Measurements from ENCODE around the gene SLC24A1. TPM values are rescaled to one million over a fixed set of nuclear protein-coding genes. Genes with fewer than 3 reads are reported as not detected.

The SLC24A1 gene
- total RNA-seq, 4 donors from 2014 or later = 3.6 to 5.0 (median 4.3) TPM

- intact Hi-C loops (cut with DNase I) = no loop called here
- Histone ChIP-seq H3K27me3 (no peaks in the 10 kb centered on the region), H3K9me3 (no peaks in the 10 kb centered on the region), H3K36me3 (peaks cover 31 to 100% (median 82%) of the 10 kb centered on the region in 4 donors), H3K4me3 (no peak overlapping the region), H3K27ac (replicated peaks in 1 of 4) (no peak overlapping the region), H3K4me1 (peaks cover 0 to 8% (median 0%) of the 10 kb centered on the region in 4 donors)
- 91% methylated on average over 1 of the region's 1 CpG for WGBS
- TF ChIP-seq POLR2AphosphoS5 (IDR thresholded peaks at IDR 0.05) = no peak
- DNase-seq (ENCODE audit: extremely low spot score) = no peak
Observed at GRCh38 chr15:65587094-65587493, 34.6 kb upstream of the SLC24A1 start.

DNA sequence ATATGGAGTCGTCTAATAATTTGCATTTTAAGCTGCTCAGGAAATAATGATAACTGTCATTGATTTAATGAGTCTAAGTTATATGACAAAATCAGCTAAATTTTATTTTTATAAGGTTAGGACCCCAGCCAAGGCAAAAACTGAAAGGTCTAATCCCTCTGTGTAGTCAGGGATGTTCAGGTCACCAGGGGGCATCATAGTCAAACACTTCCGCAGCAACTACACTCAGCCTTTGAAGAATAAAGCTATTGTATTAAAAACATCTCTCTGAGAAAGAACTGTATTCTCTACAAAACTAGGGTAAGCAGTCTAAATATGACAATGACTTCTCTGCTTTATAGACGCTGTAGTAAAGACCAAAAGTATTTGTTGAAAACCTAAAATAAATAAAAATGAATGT, 25.8 kb upstream of the SLC24A1 start:
- WGBS = 72% methylated on average over 3 of the region's 3 CpGs
- no peaks in the 10 kb centered on the region for H3K9me3 ChIP-seq
- intact Hi-C loops (cut with DNase I) = no loop called here
- H3K4me3 ChIP-seq = no peak overlapping the region
- DNase-seq (ENCODE audit: extremely low spot score) = no peak
- peaks cover 30 to 97% (median 89%) of the 10 kb centered on the region in 4 donors for H3K36me3 ChIP-seq
- H3K27ac ChIP-seq (replicated peaks in 1 of 4) = no peak overlapping the region
- H3K27me3 ChIP-seq = no peaks in the 10 kb centered on the region
- TF ChIP-seq POLR2A (IDR thresholded peaks at IDR 0.05; ENCODE audit: low read depth) = no peak
- TF ChIP-seq, protein P1, sequence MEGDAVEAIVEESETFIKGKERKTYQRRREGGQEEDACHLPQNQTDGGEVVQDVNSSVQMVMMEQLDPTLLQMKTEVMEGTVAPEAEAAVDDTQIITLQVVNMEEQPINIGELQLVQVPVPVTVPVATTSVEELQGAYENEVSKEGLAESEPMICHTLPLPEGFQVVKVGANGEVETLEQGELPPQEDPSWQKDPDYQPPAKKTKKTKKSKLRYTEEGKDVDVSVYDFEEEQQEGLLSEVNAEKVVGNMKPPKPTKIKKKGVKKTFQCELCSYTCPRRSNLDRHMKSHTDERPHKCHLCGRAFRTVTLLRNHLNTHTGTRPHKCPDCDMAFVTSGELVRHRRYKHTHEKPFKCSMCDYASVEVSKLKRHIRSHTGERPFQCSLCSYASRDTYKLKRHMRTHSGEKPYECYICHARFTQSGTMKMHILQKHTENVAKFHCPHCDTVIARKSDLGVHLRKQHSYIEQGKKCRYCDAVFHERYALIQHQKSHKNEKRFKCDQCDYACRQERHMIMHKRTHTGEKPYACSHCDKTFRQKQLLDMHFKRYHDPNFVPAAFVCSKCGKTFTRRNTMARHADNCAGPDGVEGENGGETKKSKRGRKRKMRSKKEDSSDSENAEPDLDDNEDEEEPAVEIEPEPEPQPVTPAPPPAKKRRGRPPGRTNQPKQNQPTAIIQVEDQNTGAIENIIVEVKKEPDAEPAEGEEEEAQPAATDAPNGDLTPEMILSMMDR (IDR thresholded peaks at IDR 0.05) = no peak
- no peaks in the 10 kb centered on the region for H3K4me1 ChIP-seq

DNA sequence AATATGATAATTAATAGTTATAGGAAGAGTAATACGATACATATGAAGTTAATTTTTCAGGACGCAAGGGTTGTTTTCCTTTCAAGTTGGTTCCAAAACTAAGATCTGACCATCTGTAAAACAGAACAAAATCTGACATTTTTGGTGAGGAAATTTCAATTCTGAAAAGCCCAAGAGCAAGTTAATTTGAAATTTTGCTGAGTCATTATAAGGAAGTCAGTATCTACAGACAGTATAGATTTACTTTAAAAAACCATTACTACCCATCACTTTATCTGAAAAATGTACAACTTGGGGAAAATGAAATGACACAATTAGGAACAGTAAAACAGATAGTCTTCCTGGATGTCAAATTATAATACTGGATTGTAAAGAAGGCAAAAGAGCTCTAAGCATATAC, 23.3 kb upstream of the SLC24A1 start:
- intact Hi-C loops (cut with DNase I) = no loop called here
- DNase-seq (ENCODE audit: extremely low spot score) = no peak
- H3K4me3 ChIP-seq = no peak overlapping the region
- H3K9me3 ChIP-seq = no peaks in the 10 kb centered on the region
- WGBS = 96% methylated on average over 2 of the region's 2 CpGs
- H3K4me1 ChIP-seq = no peaks in the 10 kb centered on the region
- peaks cover 6 to 97% (median 87%) of the 10 kb centered on the region in 4 donors for H3K36me3 ChIP-seq
- H3K27ac ChIP-seq (replicated peaks in 1 of 4) = no peak overlapping the region
- no peaks in the 10 kb centered on the region for H3K27me3 ChIP-seq
- no peak for TF ChIP-seq POLR2AphosphoS5 (IDR thresholded peaks at IDR 0.05)

DNA sequence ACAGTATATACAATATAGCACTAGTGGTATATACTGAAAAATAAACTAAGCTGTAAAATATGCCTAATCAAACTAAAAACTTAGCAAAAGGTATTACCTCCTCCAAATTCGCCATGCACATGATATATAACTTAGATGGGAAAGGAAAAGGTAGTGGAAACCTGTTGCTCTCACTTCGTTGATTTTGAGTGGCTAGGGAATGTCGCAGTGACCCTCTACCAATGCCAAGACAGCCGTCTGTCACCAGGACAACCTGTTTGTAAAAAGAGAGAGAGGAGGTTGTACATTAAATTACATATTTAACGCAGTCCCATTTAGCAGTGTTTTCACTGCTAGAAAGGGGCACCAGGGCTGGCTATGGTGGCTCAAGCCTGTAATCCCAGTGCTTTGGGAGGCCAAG, 22.1 kb upstream of the SLC24A1 start:
- H3K4me3 ChIP-seq = no peak overlapping the region
- intact Hi-C loops (cut with DNase I) = no loop called here
- H3K36me3 ChIP-seq = peaks cover 6 to 97% (median 89%) of the 10 kb centered on the region in 4 donors

GRCh38 chr15:65603134-65603533, 18.6 kb upstream of the SLC24A1 start:
- Histone ChIP-seq H3K4me3 (no peak overlapping the region), H3K27ac (replicated peaks in 1 of 4) (no peak overlapping the region), H3K36me3 (peaks cover 0 to 70% (median 65%) of the 10 kb centered on the region in 4 donors), H3K4me1 (peaks cover 0 to 7% (median 3%) of the 10 kb centered on the region in 4 donors), H3K9me3 (no peaks in the 10 kb centered on the region), H3K27me3 (no peaks in the 10 kb centered on the region)
- 86% methylated on average over 2 of the region's 2 CpGs for WGBS
- no peak for TF ChIP-seq EP300 (IDR thresholded peaks at IDR 0.05)
- no peak for TF ChIP-seq POLR2AphosphoS5 (IDR thresholded peaks at IDR 0.05)
- TF ChIP-seq POLR2A (IDR thresholded peaks at IDR 0.05; ENCODE audit: low read depth) = no peak
- TF ChIP-seq, protein P1 (IDR thresholded peaks at IDR 0.05) = no peak
- DNase-seq (ENCODE audit: extremely low spot score) = no peak
- intact Hi-C loops (cut with DNase I) = no loop called here

More for the DNA sequence above, 22.1 kb upstream of the SLC24A1 start:
- Histone ChIP-seq H3K27ac (replicated peaks in 1 of 4) (no peak overlapping the region), H3K4me1 (no peaks in the 10 kb centered on the region), H3K9me3 (no peaks in the 10 kb centered on the region), H3K27me3 (no peaks in the 10 kb centered on the region)
- 99% methylated on average over 5 of the region's 5 CpGs for WGBS
- DNase-seq (ENCODE audit: extremely low spot score) = no peak
- TF ChIP-seq EP300 (IDR thresholded peaks at IDR 0.05) (no peak), POLR2AphosphoS5 (IDR thresholded peaks at IDR 0.05) (no peak), POLR2A (IDR thresholded peaks at IDR 0.05; ENCODE audit: low read depth) (no peak)
- TF ChIP-seq, protein P1 (IDR thresholded peaks at IDR 0.05) = no peak

DNA sequence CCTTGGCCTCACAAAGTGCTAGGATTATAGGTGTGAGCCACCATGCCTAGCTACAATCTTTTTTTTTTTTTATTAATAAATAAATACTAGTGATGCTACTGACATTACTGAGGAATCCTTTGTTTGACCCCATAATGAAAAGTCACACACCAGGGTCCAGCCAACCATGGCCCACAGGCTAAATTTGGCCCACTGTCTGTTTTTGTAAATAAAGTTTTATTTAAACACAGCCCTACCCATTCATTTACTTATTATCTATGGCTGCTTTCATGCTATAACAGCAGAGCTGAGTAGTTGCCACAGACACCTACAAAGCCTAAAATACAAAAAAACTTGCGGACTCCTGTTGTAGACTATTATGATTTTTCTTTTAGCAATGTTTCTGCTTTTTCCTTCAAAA, 18.2 kb upstream of the SLC24A1 start:
- 100% methylated on average over 1 of the region's 1 CpG for WGBS
- DNase-seq (ENCODE audit: extremely low spot score) = no peak
- TF ChIP-seq, protein P1 (IDR thresholded peaks at IDR 0.05) = no peak
- no peak for TF ChIP-seq POLR2AphosphoS5 (IDR thresholded peaks at IDR 0.05)
- no peak for TF ChIP-seq EP300 (IDR thresholded peaks at IDR 0.05)
- TF ChIP-seq POLR2A (IDR thresholded peaks at IDR 0.05; ENCODE audit: low read depth) = no peak
- H3K27ac ChIP-seq (replicated peaks in 1 of 4) = no peak overlapping the region
- peaks cover 0 to 11% (median 4%) of the 10 kb centered on the region in 4 donors for H3K4me1 ChIP-seq
- no peak overlapping the region for H3K4me3 ChIP-seq
- H3K36me3 ChIP-seq = peaks cover 0 to 66% (median 61%) of the 10 kb centered on the region in 4 donors
- no peaks in the 10 kb centered on the region for H3K27me3 ChIP-seq
- intact Hi-C loops (cut with DNase I) = no loop called here
- H3K9me3 ChIP-seq = no peaks in the 10 kb centered on the region
